Panc1 (cell line): ENCODE data around the gene CCDC69.

Experiments
- CTCF ChIP-seq: fragments of 450-650 bp; IDR thresholded peaks from 2 replicates; pipeline ENCODE4 v1.5.1; 2017; ENCODE audit warnings: mild to moderate bottlenecking
- POLR2AphosphoS5 ChIP-seq: IDR thresholded peaks from 2 replicates; pipeline ENCODE4 v1.6.1; 2012; ENCODE audit warnings: mild to moderate bottlenecking, low read depth, low read length, moderate library complexity
- REST ChIP-seq, 2 experiments: IDR thresholded peaks; 2 replicates each; pipeline ENCODE4 v1.6.1; 2011 to 2012; ENCODE audit warnings: low read depth in 2 of 2, control low read depth in 1 of 2, low read length in 1 of 2, mild to moderate bottlenecking in 1 of 2, moderate library complexity in 1 of 2; ENCODE audit not compliant: insufficient read depth in 1 of 2
- SIN3A ChIP-seq: IDR thresholded peaks from 2 replicates; pipeline ENCODE4 v1.6.1; 2012; ENCODE audit warnings: low read depth, mild to moderate bottlenecking, low read length, moderate library complexity, borderline replicate concordance; ENCODE audit not compliant: insufficient read depth

- TF ChIP-seq CTCF (no peak), REST (IDR thresholded peaks at IDR 0.05; ENCODE audit: insufficient read depth in 1 of 2, low read depth in 2 of 2, low read length in 1 of 2) (no peak), SIN3A (no peak), POLR2AphosphoS5 (no peak)
These were observed 10.8 kb upstream of the CCDC69 start for GRCh38 chr5:151234476-151235238.
